Measurements from ENCODE around the gene CD46. TPM values are rescaled to one million over a fixed set of nuclear protein-coding genes. Genes with fewer than 3 reads are reported as not detected.

The CD46 gene
- total RNA-seq, 1 experiment from 2014 or later: 100 TPM

- Histone ChIP-seq H3K79me2 (ENCODE audit: insufficient read depth, low read length) (peaks cover 31% of the 10 kb centered on the region), H2AFZ (ENCODE audit: low read depth, low read length, poor library complexity, severe bottlenecking) (no peak overlapping the region), H3K9me2 (ENCODE audit: insufficient read depth) (no peaks in the 10 kb centered on the region), H3K4me1 (ENCODE audit: control insufficient read depth in 1 of 2, insufficient read depth in 2 of 2, low read length in 2 of 2) (peaks cover 8% of the 10 kb centered on the region in 2 experiments; a peak in 2 of 4 replicates), H3K27ac (ENCODE audit: low read depth, low read length) (no peak overlapping the region), H3K9me3 (ENCODE audit: control insufficient read depth in 1 of 2, insufficient read depth in 1 of 2, low read depth in 1 of 2, low read length in 2 of 2) (no peaks in the 10 kb centered on the region), H3K4me3 (replicated peaks in 1 of 2; ENCODE audit: low read depth in 1 of 2, low read length in 2 of 2) (no peak overlapping the region), H3K36me3 (ENCODE audit: control insufficient read depth in 1 of 2, insufficient read depth in 2 of 2, low read length in 2 of 2) (no peaks in the 10 kb centered on the region), H3K27me3 (ENCODE audit: insufficient read depth, low read length) (no peaks in the 10 kb centered on the region), H3K4me2 (ENCODE audit: low read length) (no peak overlapping the region), H4K20me1 (ENCODE audit: insufficient read depth) (no peaks in the 10 kb centered on the region), H3K9ac (ENCODE audit: low read length) (no peak overlapping the region)
- BruUV-seq (replicated peaks): no TSS peak
- RAD21 ChIA-PET (ENCODE audit: low non-redundant PET in 1 of 2, low total read pairs in 2 of 2, uncharacterized antibody in 2 of 2, unreplicated experiment in 2 of 2): no interaction called here
- no peak for DNase-seq (ENCODE audit: low read depth, low spot score)
- TF ChIP-seq RAD21 (IDR thresholded peaks at IDR 0.05; ENCODE audit: low read depth) (no peak), SRF (IDR thresholded peaks at IDR 0.05; ENCODE audit: low read depth) (no peak), SIN3A (IDR thresholded peaks at IDR 0.05; ENCODE audit: low read depth) (no peak), REST (IDR thresholded peaks at IDR 0.05; ENCODE audit: low read depth) (no peak), SP1 (IDR thresholded peaks at IDR 0.05; ENCODE audit: low read depth) (no peak), EGR1 (IDR thresholded peaks at IDR 0.05; ENCODE audit: low read depth) (no peak)
- CTCF ChIA-PET: no interaction called here
- intact Hi-C loops (cut with micrococcal nuclease): no loop called here
- ATAC-seq: no peak
- POLR2A ChIA-PET: no interaction called here
These were observed 73.5 kb downstream of the CD46 start for GRCh38 chr1:207825409-207825695.

- H3K36me3 ChIP-seq (ENCODE audit: control insufficient read depth in 1 of 2, insufficient read depth in 2 of 2, low read length in 2 of 2): no peaks in the 10 kb centered on the region
- no peaks in the 10 kb centered on the region for H3K27me3 ChIP-seq (ENCODE audit: insufficient read depth, low read length)
- ChIA-PET CTCF (no interaction called here), POLR2A (no interaction called here), RAD21 (ENCODE audit: low non-redundant PET in 1 of 2, low total read pairs in 2 of 2, uncharacterized antibody in 2 of 2, unreplicated experiment in 2 of 2) (no interaction called here)
- peaks cover 33% of the 10 kb centered on the region for H3K79me2 ChIP-seq (ENCODE audit: insufficient read depth, low read length)
- H3K4me3 ChIP-seq (replicated peaks in 1 of 2; ENCODE audit: low read depth in 1 of 2, low read length in 2 of 2): no peak overlapping the region
- no peaks in the 10 kb centered on the region for H3K9me2 ChIP-seq (ENCODE audit: insufficient read depth)
- H3K4me1 ChIP-seq (ENCODE audit: control insufficient read depth in 1 of 2, insufficient read depth in 2 of 2, low read length in 2 of 2): peaks cover 8% of the 10 kb centered on the region in 2 experiments; a peak in 2 of 4 replicates
- H3K9me3 ChIP-seq (ENCODE audit: control insufficient read depth in 1 of 2, insufficient read depth in 1 of 2, low read depth in 1 of 2, low read length in 2 of 2): no peaks in the 10 kb centered on the region
- no TSS peak for BruUV-seq (replicated peaks)
- DNase-seq (ENCODE audit: low read depth, low spot score): no peak
- H4K20me1 ChIP-seq (ENCODE audit: insufficient read depth): no peaks in the 10 kb centered on the region
- no peak overlapping the region for H3K9ac ChIP-seq (ENCODE audit: low read length)
- H3K27ac ChIP-seq (ENCODE audit: low read depth, low read length): no peak overlapping the region
- intact Hi-C loops (cut with micrococcal nuclease): no loop called here
- H3K4me2 ChIP-seq (ENCODE audit: low read length): no peak overlapping the region
- ATAC-seq: no peak
- TF ChIP-seq EGR1 (IDR thresholded peaks at IDR 0.05; ENCODE audit: low read depth) (no peak), CBX3 (IDR thresholded peaks at IDR 0.05; ENCODE audit: low read depth) (no peak), RAD21 (IDR thresholded peaks at IDR 0.05; ENCODE audit: low read depth) (no peak)
- TF ChIP-seq, protein P1, sequence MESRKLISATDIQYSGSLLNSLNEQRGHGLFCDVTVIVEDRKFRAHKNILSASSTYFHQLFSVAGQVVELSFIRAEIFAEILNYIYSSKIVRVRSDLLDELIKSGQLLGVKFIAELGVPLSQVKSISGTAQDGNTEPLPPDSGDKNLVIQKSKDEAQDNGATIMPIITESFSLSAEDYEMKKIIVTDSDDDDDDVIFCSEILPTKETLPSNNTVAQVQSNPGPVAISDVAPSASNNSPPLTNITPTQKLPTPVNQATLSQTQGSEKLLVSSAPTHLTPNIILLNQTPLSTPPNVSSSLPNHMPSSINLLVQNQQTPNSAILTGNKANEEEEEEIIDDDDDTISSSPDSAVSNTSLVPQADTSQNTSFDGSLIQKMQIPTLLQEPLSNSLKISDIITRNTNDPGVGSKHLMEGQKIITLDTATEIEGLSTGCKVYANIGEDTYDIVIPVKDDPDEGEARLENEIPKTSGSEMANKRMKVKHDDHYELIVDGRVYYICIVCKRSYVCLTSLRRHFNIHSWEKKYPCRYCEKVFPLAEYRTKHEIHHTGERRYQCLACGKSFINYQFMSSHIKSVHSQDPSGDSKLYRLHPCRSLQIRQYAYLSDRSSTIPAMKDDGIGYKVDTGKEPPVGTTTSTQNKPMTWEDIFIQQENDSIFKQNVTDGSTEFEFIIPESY (IDR thresholded peaks at IDR 0.05; ENCODE audit: extremely low read depth, insufficient replicate concordance, low read length): no peak
- H2AFZ ChIP-seq (ENCODE audit: low read depth, low read length, poor library complexity, severe bottlenecking): no peak overlapping the region
These were observed 74.1 kb downstream of the CD46 start for GRCh38 chr1:207825719-207826556.

Data from HCT116 (cell line).